NCI-H1930 (cell line): Measurements from ENCODE around the gene HYOU1.
"Not testable (repeated sequence)": the region's sequence is repeated elsewhere in the genome, so short reads cannot be mapped to it uniquely, and the experiment has no call there.

Experiments
- DNase-seq, 2 experiments: peaks; one replicate each; lab custom pipeline; 2025; lab: John Stamatoyannopoulos, UW

HYOU1 gene

GRCh38 chr11:119057000-119057769, at the start of gene HYOU1:
TSS of gene HYOU1 (minus strand) at chr11:119057205. CDS start at chr11:119056160, 1,045 bp downstream.
- DNase-seq: peak; percentile 92 to 96

- peak; percentile 65 to 75 for DNase-seq
Observed at GRCh38 chr11:119103793-119104192, 46.8 kb upstream of the HYOU1 start.

GRCh38 chr11:119103161-119103664, 46.2 kb upstream of the HYOU1 start:
- DNase-seq: not testable (repeated sequence)

GRCh38 chr11:119101759-119102423, 44.9 kb upstream of the HYOU1 start, which contains the start of gene DPAGT1:
TSS of gene DPAGT1 (minus strand) at chr11:119101853. CDS start at chr11:119101655, 198 bp downstream.
- DNase-seq: peak; percentile 88 to 89

GRCh38 chr11:119100994-119101758, 44.2 kb upstream of the HYOU1 start:
- DNase-seq: no peak

- DNase-seq: peak in 1 of 2 experiments; percentile 35
Observed at GRCh38 chr11:119100246-119100970, 43.4 kb upstream of the HYOU1 start.

- DNase-seq: no peak
Observed at GRCh38 chr11:119099711-119100110, 42.7 kb upstream of the HYOU1 start.

GRCh38 chr11:119095066-119095880, 38.3 kb upstream of the HYOU1 start:
- DNase-seq: peak; percentile 98 to 99

- peak; percentile 33 to 69 for DNase-seq
Observed at GRCh38 chr11:119094816-119095065, 37.7 kb upstream of the HYOU1 start.

GRCh38 chr11:119093942-119094815, 37.2 kb upstream of the HYOU1 start:
- no peak for DNase-seq

- no peak for DNase-seq
Observed at GRCh38 chr11:119092880-119093842, 36.2 kb upstream of the HYOU1 start.

- DNase-seq: no peak
Observed at GRCh38 chr11:119091966-119092879, 35.2 kb upstream of the HYOU1 start.

GRCh38 chr11:119091178-119091577, 34.2 kb upstream of the HYOU1 start:
- DNase-seq: no peak

GRCh38 chr11:119089319-119089718, 32.3 kb upstream of the HYOU1 start:
- no peak for DNase-seq

GRCh38 chr11:119088406-119088805, 31.4 kb upstream of the HYOU1 start:
- no peak for DNase-seq

- no peak for DNase-seq
Observed at GRCh38 chr11:119087747-119088241, 30.8 kb upstream of the HYOU1 start.

GRCh38 chr11:119087123-119087522, 30.1 kb upstream of the HYOU1 start:
- no peak for DNase-seq
